Erythroblast (primary cell): Measurements from ENCODE around the gene RASD2.

ENCODE experiments used
- DNase-seq, 2 experiments: peaks; one replicate each; lab custom pipeline; 2025; lab: John Stamatoyannopoulos, UW
- GATA1 ChIP-seq: IDR thresholded peaks from 2 replicates; pipeline ENCODE4 v1.6.1; 2011; ENCODE audit warnings: low read depth, mild to moderate bottlenecking, control low read depth, low read length, moderate library complexity
- POLR2A ChIP-seq: IDR thresholded peaks from 2 replicates; pipeline ENCODE4 v1.6.1; 2011; ENCODE audit warnings: mild to moderate bottlenecking, low read length

The RASD2 gene

DNA sequence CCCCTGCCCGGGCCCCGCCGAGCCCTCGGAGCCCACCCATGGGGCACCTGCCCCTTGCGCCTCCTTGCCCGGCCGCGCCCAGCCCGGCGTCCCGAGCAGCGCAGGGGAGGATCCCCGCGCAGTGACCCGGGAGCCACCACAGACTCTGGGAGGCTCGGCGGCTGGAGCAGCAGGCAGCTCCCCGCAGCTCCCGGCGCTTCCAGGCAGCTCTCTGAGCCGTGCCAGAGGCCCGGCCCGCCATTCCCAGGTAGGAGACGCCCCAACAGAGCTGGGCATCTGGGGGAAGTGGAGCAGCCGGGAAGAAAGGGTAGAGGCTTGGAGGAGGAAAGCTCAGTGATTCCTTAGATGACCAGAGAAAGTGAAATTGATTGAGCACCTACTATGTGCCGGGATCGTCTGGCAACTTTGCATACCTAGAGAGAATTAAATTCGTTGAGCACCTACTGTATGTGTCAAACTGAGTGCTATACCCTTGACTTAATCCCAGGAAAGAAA is 670 bp downstream of the RASD2 start:
- no peak for DNase-seq
- no peak for TF ChIP-seq POLR2A
- TF ChIP-seq GATA1 = no peak

DNA sequence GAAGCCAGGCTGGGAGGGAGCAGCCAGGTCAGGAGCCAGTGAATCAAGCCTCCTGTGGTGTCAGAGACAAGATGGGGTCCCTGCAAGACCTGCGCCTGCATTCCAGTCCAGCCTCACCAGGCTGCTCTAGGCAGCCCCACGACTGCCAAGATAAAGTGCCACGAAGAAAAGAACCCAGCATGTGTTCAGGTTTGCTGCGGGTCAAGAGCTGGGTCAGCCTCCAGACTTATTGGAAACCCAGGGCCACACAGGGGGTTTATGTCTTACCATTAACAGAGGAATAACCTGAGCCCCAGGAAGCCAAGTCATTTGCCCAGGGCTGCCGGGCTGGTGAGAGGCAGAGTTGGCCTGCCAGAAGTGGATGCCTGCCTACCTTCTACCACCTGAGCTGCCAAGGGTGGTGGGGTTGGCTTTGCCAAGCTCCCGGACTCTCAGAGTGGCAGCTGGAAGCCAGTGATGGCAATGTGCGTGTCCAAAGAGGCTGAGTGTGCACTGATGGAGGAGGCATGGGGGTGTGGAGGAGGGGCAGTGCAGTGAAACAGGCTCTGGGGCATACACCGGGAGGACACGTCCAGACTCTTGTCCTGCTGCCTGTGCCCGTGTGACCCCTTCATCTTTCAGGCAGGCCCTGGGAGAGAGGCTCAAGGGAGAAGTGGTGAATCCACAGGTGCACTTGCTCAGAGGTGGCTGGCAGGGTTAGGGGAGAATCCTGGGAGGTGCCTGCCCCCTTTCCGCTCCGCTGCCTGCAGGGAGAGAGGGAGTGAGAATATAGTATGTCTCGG is 1.7 kb downstream of the RASD2 start:
- no peak for TF ChIP-seq POLR2A
- TF ChIP-seq GATA1 = no peak
- DNase-seq = no peak

DNA sequence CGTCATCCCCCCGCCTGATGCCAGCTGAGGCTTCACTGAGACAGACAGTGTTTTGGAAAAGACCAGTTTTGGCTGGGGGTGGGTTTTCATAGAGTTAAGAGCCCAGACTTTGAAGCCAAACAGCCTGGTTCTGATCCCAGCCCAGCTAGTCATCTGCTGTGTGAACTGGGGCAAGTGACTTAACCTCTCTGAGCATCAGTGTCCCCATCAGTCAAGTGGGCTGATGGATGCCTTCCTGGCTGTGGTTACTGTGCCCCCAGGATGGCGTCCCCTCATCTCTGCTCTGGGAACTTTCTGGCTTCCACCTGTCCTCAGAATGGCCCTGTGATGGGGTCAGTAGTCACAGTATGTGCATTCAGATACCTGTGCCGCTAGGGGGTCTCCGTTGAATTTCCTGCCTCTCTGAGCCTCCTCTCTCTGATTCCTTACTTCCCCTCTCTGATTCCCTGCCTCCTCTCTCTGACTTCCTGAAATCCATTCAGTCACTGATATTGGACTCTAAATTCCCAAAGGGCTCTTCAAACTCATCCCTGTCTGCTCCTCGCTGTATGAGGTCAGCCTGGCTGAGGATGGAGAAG is 2.4 kb downstream of the RASD2 start:
- TF ChIP-seq POLR2A = no peak
- TF ChIP-seq GATA1 = no peak
- DNase-seq = no peak

DNA sequence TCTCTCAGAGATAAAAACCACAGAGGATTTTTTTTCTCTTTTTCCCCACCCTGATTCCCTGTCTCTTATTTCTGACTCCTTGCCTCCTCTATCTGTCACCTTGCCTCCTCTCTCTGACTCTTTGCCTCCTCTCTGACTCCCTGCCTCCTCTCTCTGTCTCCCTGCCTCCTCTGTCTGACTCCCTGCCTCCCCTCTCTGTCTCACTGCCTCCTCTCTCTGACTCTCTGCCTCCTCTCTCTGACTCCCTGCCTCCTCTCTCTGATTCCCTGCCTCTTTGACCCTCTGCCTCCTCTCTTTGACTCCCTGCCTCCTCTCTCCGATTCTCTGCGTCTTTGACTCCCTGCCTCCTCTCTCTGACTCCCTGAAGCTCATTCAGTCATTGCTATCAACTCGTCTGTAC is 3.1 kb downstream of the RASD2 start:
- TF ChIP-seq GATA1 (no peak), POLR2A (no peak)
- DNase-seq = no peak

DNA sequence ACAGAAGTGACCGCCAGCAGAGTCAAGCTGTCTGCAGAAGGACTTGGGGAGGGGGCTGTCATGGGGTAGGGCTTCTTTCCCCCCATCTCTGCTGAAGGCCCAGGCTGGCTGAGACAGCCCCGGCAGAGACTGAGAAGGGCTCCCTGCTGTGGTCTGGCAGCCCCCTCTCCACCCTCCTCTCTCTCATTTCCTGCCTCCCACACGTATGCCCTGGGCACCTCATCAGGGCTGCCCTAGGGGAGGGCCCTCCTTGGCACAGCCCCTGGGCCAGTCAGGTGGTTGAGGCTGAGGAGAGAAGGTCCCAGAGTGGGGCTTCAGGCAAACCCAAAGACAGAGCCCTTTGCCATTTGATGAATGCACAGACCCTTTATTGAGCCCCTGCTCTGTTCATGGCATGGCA is 3.6 kb downstream of the RASD2 start:
- TF ChIP-seq POLR2A = no peak
- DNase-seq = no peak

DNA sequence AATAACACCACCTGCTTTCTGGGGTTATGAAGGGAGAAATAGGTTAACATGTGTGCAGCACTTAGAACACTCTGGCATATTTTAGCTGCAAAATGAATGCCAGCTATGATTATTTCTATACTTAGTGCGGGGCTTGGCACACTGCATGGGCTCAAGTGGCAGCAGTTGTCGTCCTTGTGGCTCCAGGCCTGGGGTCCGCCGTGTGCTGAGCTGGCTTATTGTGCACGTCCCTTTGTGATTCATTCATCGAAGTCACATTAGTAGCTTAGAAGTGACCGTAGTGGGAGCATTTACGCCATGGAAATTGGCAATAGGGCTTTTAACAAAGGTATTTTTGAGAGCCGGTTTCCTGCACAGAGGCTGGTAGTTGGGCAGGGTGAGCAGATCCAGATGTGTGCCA is 4.2 kb downstream of the RASD2 start:
- no peak for TF ChIP-seq GATA1
- TF ChIP-seq POLR2A = no peak

DNA sequence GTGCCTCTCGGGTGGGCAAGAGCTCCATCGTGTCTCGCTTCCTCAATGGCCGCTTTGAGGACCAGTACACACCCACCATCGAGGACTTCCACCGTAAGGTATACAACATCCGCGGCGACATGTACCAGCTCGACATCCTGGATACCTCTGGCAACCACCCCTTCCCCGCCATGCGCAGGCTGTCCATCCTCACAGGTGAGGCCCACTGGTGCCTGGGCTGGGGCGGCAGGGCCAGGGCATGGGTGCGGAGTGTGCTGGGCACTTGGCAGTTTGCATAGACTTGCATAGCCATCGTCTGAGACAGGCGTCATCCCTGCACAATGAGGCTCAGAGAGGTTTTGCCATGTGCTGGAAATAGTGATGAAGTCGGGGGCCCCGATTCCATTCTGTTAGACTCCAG is 6.3 kb downstream of the RASD2 start:
- TF ChIP-seq GATA1 (no peak), POLR2A (no peak)
- DNase-seq = no peak

More for the DNA sequence above, 4.2 kb downstream of the RASD2 start:
- DNase-seq = no peak

DNA sequence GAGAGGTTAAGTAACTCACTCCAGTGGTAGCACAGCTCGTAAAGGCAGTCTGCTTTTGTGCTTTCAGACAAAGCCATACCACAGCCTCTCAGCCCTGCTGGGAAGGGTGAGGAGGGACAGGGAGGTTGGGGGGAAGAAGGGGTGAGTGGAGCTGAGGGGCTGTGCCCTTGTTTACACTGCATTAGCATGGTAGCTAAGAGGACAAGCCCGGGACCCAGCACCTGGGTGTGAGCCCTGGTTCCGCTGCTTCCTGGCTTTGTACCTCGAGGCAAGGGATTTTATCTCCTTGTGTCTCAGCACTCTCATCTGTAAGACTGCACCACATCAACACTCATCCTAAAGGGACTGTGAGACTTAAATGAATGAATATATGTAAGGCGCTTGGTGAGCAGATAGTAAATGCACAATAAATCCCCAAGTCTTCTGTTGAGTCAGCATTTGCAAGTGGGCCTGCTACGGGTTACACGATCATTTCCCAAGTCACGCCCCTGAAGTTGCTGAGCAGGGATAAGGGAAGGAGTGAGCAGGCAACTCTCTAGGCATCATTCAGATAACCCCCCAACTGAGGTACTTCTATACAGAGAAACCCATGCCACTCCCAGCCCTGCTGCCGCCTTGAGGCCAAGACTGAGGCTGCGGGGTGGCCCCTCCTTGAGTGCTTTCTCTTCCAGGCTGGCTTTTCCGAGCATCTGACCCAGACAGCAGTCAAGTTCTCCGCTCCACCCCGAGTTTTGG is 7.5 kb downstream of the RASD2 start:
- DNase-seq = peak; percentile 13 to 29

DNA sequence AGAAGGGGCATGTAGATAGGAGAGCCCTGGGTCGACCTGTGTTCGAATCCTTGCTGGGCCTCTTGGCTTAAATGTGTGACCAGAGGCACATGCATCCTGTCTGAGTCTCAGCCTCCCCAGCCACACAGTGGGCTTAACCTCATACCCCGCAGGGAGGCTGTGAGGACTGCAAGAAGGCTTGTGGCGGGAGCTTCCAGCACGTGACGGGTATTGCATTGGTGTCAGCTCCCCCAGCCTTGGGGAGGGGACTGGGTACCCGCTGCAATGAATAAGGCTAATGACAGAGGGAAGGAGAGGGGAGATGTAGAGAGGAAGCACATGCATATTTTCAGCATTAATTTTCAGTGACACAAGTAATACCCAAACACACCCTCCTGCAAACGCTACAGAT is 8.1 kb downstream of the RASD2 start:
- DNase-seq = no peak

More for the DNA sequence above, 7.5 kb downstream of the RASD2 start:
- TF ChIP-seq GATA1 (no peak), POLR2A (no peak)

DNA sequence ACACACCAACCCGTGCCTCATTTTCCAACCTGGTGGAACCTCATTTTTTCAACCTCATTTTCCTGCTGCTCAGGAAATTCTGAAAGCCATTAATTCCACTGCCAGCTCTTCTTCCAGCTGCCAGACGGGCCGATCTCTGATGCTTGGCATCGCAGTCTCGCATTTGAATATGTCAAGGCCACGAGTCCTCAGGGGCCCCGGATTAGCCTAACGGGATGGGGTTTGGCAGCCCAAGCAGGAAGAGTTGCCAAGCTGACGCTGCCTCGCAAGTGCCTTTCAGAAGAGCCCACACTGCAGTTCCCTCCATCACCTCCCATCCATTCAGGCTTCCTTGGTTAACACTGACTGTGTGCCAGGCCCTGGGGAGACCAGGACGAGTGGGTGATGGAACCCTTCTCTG is 8.7 kb downstream of the RASD2 start:
- TF ChIP-seq GATA1 (no peak), POLR2A (no peak)
- DNase-seq = no peak

More for the DNA sequence above, 8.1 kb downstream of the RASD2 start:
- TF ChIP-seq GATA1 (no peak), POLR2A (no peak)

DNA sequence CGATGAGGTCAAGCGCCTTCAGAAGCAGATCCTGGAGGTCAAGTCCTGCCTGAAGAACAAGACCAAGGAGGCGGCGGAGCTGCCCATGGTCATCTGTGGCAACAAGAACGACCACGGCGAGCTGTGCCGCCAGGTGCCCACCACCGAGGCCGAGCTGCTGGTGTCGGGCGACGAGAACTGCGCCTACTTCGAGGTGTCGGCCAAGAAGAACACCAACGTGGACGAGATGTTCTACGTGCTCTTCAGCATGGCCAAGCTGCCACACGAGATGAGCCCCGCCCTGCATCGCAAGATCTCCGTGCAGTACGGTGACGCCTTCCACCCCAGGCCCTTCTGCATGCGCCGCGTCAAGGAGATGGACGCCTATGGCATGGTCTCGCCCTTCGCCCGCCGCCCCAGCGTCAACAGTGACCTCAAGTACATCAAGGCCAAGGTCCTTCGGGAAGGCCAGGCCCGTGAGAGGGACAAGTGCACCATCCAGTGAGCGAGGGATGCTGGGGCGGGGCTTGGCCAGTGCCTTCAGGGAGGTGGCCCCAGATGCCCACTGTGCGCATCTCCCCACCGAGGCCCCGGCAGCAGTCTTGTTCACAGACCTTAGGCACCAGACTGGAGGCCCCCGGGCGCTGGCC is 11.0 kb downstream of the RASD2 start:
- no peak for DNase-seq

DNA sequence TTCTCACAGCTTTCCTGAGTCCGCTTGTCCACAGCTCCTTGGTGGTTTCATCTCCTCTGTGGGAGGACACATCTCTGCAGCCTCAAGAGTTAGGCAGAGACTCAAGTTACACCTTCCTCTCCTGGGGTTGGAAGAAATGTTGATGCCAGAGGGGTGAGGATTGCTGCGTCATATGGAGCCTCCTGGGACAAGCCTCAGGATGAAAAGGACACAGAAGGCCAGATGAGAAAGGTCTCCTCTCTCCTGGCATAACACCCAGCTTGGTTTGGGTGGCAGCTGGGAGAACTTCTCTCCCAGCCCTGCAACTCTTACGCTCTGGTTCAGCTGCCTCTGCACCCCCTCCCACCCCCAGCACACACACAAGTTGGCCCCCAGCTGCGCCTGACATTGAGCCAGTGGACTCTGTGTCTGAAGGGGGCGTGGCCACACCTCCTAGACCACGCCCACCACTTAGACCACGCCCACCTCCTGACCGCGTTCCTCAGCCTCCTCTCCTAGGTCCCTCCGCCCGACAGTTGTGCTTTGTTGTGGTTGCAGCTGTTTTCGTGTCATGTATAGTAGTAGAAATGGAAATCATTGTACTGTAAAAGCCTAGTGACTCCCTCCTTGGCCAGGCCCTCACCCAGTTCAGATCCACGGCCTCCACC is 11.7 kb downstream of the RASD2 start:
- DNase-seq = peak; percentile 59 to 71
- TF ChIP-seq GATA1 = no peak
- TF ChIP-seq POLR2A = no peak

More for the DNA sequence above, 11.0 kb downstream of the RASD2 start:
- TF ChIP-seq POLR2A (no peak), GATA1 (no peak)

DNA sequence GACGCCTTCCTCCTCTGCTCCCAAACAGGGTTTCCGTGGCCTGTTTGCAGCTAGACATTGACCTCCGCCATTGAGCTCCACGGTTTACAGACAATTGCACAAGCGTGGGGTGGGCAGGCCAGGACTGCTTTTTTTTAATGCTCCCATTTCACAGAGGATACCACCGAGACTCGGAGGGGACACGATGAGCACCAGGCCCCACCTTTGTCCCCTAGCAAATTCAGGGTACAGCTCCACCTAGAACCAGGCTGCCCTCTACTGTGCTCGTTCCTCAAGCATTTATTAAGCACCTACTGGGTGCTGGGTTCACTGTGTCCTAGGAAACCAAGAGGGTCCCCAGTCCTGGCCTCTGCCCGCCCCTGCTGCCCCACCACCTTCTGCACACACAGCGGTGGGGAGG is 12.2 kb downstream of the RASD2 start:
- DNase-seq = no peak
- TF ChIP-seq POLR2A (no peak), GATA1 (no peak)

DNA sequence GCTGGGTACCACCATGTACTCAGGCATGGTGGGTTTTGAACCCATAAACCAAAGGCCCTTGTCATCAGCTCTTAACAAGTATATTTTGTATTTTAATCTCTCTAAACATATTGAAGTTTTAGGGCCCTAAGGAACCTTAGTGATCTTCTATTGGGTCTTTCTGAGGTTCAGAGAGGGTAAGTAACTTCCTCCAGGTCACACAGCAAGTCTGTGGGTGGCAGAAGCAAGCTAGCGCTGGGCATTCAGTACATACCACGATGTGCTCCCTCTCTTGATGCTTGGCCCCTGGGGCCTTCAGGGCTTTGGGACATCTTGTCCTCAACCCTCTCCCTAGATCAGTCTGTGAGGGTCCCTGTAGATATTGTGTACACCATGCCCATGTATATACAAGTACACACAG is 12.7 kb downstream of the RASD2 start:
- no peak for DNase-seq
- TF ChIP-seq GATA1 (no peak), POLR2A (no peak)
